ENCODE measurements around the gene CYTH3.

Gene CYTH3

GRCh38 chr7:6252341-6252746 lies 20.1 kb downstream of the CYTH3 start:
- ATAC-seq (ENCODE audit: low read depth), result peak; percentile 53
- no peak for TF ChIP-seq CTCF (IDR thresholded peaks at IDR 0.05; ENCODE audit: poor library complexity, severe bottlenecking)
- peaks cover 7% of the 10 kb centered on the region; the same call in 1 of the 2 replicates for H3K36me3 ChIP-seq (ENCODE audit: low read depth)
- H3K4me3 ChIP-seq (ENCODE audit: severe bottlenecking), result no peak overlapping the region
- H3K4me1 ChIP-seq (ENCODE audit: insufficient read depth, poor library complexity, severe bottlenecking), result peaks cover 35% of the 10 kb centered on the region
- no peak for DNase-seq (ENCODE audit: low spot score)
- H3K27ac ChIP-seq (ENCODE audit: poor library complexity, severe bottlenecking), result peak overlapping the region; percentile 54
- no peaks in the 10 kb centered on the region for H3K9me3 ChIP-seq (ENCODE audit: severe bottlenecking)
- no peaks in the 10 kb centered on the region for H3K27me3 ChIP-seq (ENCODE audit: insufficient read depth, poor library complexity, severe bottlenecking)

GRCh38 chr7:6251653-6252052 lies 20.8 kb downstream of the CYTH3 start:
- peaks cover 7% of the 10 kb centered on the region; the same call in 1 of the 2 replicates for H3K36me3 ChIP-seq (ENCODE audit: low read depth)
- no peak for DNase-seq (ENCODE audit: low spot score)
- no peaks in the 10 kb centered on the region for H3K27me3 ChIP-seq (ENCODE audit: insufficient read depth, poor library complexity, severe bottlenecking)
- H3K4me3 ChIP-seq (ENCODE audit: severe bottlenecking), result no peak overlapping the region
- H3K27ac ChIP-seq (ENCODE audit: poor library complexity, severe bottlenecking), result peak overlapping the region; percentile 54
- peaks cover 40% of the 10 kb centered on the region for H3K4me1 ChIP-seq (ENCODE audit: insufficient read depth, poor library complexity, severe bottlenecking)
- TF ChIP-seq CTCF (IDR thresholded peaks at IDR 0.05; ENCODE audit: poor library complexity, severe bottlenecking), result no peak
- ATAC-seq (ENCODE audit: low read depth), result no peak
- no peaks in the 10 kb centered on the region for H3K9me3 ChIP-seq (ENCODE audit: severe bottlenecking)

- peaks cover 7% of the 10 kb centered on the region; the same call in 1 of the 2 replicates for H3K36me3 ChIP-seq (ENCODE audit: low read depth)
- no peak for TF ChIP-seq CTCF (IDR thresholded peaks at IDR 0.05; ENCODE audit: poor library complexity, severe bottlenecking)
- no peaks in the 10 kb centered on the region for H3K9me3 ChIP-seq (ENCODE audit: severe bottlenecking)
- H3K4me3 ChIP-seq (ENCODE audit: severe bottlenecking), result no peak overlapping the region
- peaks cover 43% of the 10 kb centered on the region for H3K4me1 ChIP-seq (ENCODE audit: insufficient read depth, poor library complexity, severe bottlenecking)
- no peak overlapping the region for H3K27ac ChIP-seq (ENCODE audit: poor library complexity, severe bottlenecking)
- no peak for DNase-seq (ENCODE audit: low spot score)
- H3K27me3 ChIP-seq (ENCODE audit: insufficient read depth, poor library complexity, severe bottlenecking), result no peaks in the 10 kb centered on the region
- peak; percentile 58 for ATAC-seq (ENCODE audit: low read depth)
Measured at GRCh38 chr7:6250364-6250833, 22.0 kb downstream of the CYTH3 start.

GRCh38 chr7:6249043-6249442 lies 23.4 kb downstream of the CYTH3 start:
- ATAC-seq (ENCODE audit: low read depth) (no peak), DNase-seq (ENCODE audit: low spot score) (no peak)
- Histone ChIP-seq H3K4me3 (ENCODE audit: severe bottlenecking) (no peak overlapping the region), H3K27ac (ENCODE audit: poor library complexity, severe bottlenecking) (peak overlapping the region; percentile 18), H3K9me3 (ENCODE audit: severe bottlenecking) (no peaks in the 10 kb centered on the region), H3K36me3 (ENCODE audit: low read depth) (peaks cover 7% of the 10 kb centered on the region; the same call in 1 of the 2 replicates), H3K27me3 (ENCODE audit: insufficient read depth, poor library complexity, severe bottlenecking) (no peaks in the 10 kb centered on the region), H3K4me1 (ENCODE audit: insufficient read depth, poor library complexity, severe bottlenecking) (peaks cover 34% of the 10 kb centered on the region)
- no peak for TF ChIP-seq CTCF (IDR thresholded peaks at IDR 0.05; ENCODE audit: poor library complexity, severe bottlenecking)

- H3K9me3 ChIP-seq (ENCODE audit: severe bottlenecking), result no peaks in the 10 kb centered on the region
- peak; percentile 79 for ATAC-seq (ENCODE audit: low read depth)
- H3K27ac ChIP-seq (ENCODE audit: poor library complexity, severe bottlenecking), result peak overlapping the region; percentile 18
- H3K4me3 ChIP-seq (ENCODE audit: severe bottlenecking), result no peak overlapping the region
- no peaks in the 10 kb centered on the region for H3K27me3 ChIP-seq (ENCODE audit: insufficient read depth, poor library complexity, severe bottlenecking)
- H3K4me1 ChIP-seq (ENCODE audit: insufficient read depth, poor library complexity, severe bottlenecking), result peaks cover 34% of the 10 kb centered on the region
- TF ChIP-seq CTCF (IDR thresholded peaks at IDR 0.05; ENCODE audit: poor library complexity, severe bottlenecking), result no peak
- no peak for DNase-seq (ENCODE audit: low spot score)
- peaks cover 7% of the 10 kb centered on the region; the same call in 1 of the 2 replicates for H3K36me3 ChIP-seq (ENCODE audit: low read depth)
Measured at GRCh38 chr7:6248581-6248980, 23.8 kb downstream of the CYTH3 start.

Measured in RWPE2 (cell line).